ENCODE data around the gene COX7A1. TPM values are rescaled to one million over a fixed set of nuclear protein-coding genes. Genes with fewer than 3 reads are reported as not detected.

Gene COX7A1
- total RNA-seq, 1 experiment from 2014 or later: not detected

DNA sequence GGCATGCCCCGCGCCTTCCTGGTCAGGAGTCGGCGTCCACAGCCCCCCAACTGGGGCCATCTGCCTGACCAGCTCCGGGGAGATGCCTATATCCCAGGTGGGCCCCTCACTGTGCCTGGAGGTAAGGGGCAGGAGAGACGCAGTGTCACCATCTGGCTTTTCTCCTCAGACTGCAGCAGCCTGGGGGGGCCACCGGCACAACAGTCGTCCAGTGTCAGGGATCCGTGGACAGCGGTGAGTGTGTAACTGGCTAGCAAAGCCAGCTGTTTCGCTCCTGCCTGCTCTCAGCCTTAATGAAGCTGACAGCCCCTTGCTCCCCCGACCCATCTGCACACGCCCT lies 41.1 kb downstream of the COX7A1 start:
- POLR2A ChIA-PET (ENCODE audit: unreplicated experiment): no interaction called here
- no TSS peak for BruUV-seq (replicated peaks)
- CTCF ChIA-PET: no interaction called here

DNA sequence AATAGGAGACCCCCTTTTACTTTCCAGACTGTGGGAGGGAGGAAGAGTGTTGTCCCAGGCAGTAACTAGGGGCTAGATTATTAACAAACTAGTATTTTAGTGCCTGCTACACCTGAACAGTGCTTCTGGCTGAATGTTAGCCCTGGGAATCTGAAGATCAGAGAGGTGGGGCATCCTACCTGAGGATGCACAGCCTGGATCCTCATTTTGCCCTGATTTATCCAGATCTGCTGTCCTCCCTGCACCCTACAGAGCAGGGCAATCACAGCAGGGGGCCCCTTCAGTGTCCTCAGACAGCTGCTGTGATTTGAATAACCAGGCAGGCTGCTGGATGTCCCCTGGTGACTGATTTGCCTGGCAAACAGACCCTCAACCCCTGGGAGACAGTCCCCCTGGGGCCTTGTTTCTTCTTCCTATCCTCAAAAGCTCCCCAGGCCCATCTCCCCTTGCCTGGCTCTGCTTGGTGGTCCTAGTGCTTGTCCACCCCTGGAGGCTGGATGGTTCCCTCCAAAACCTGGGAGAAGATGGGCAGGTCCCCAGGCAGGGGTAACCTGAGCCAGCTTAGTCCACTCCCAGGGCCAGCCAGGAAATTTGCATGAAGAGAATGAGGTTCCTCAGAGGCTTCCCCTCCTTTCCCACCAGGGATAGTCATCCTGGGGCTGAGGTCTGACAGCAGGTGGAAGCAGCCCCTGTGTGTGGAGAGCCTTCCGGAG lies 41.6 kb downstream of the COX7A1 start, which contains the start of gene OVOL3:
Gene OVOL3, plus strand, starts transcription at position 657 of the 713 bp plus-strand sequence. CDS start 60 bp downstream, outside the sequence.
- H3K4me1 ChIP-seq (replicated peaks; ENCODE audit: insufficient read depth): peaks cover 5% of the 10 kb centered on the region
- no peaks in the 10 kb centered on the region for H3K27me3 ChIP-seq (ENCODE audit: insufficient read depth, low read depth)
- H4K20me1 ChIP-seq (ENCODE audit: insufficient read depth): no peaks in the 10 kb centered on the region; the same call in none of the 2 replicates
- no peaks in the 10 kb centered on the region for H3K9me2 ChIP-seq (ENCODE audit: insufficient read depth)
- no peaks in the 10 kb centered on the region for H3K9me3 ChIP-seq (ENCODE audit: insufficient read depth, low read depth)
- TF ChIP-seq, protein P1, sequence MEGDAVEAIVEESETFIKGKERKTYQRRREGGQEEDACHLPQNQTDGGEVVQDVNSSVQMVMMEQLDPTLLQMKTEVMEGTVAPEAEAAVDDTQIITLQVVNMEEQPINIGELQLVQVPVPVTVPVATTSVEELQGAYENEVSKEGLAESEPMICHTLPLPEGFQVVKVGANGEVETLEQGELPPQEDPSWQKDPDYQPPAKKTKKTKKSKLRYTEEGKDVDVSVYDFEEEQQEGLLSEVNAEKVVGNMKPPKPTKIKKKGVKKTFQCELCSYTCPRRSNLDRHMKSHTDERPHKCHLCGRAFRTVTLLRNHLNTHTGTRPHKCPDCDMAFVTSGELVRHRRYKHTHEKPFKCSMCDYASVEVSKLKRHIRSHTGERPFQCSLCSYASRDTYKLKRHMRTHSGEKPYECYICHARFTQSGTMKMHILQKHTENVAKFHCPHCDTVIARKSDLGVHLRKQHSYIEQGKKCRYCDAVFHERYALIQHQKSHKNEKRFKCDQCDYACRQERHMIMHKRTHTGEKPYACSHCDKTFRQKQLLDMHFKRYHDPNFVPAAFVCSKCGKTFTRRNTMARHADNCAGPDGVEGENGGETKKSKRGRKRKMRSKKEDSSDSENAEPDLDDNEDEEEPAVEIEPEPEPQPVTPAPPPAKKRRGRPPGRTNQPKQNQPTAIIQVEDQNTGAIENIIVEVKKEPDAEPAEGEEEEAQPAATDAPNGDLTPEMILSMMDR (conservative IDR thresholded peaks at IDR 0.05): no peak
- no peak for TF ChIP-seq EZH2 (IDR thresholded peaks at IDR 0.05; ENCODE audit: low read depth)
- H2AFZ ChIP-seq: no peak within 1 kb of the TSS
- no TSS peak for BruUV-seq (replicated peaks)
- no peak within 1 kb of the TSS for H3K27ac ChIP-seq
- no peak for DNase-seq
- ChIA-PET CTCF (no interaction called here), POLR2A (ENCODE audit: unreplicated experiment) (interaction anchor here (0.7 kb wide), 1 partner anchor 362 kb away, joined by 4 read pairs; the partner anchor contains the start of gene LIN37)
- no peak within 1 kb of the TSS for H3K4me2 ChIP-seq
- H3K79me2 ChIP-seq (ENCODE audit: low read depth): peaks cover 17% of the 10 kb centered on the region
- intact Hi-C loops (cut with micrococcal nuclease; ENCODE audit: unreplicated experiment): loop anchor here (10.0 kb wide), 1 partner anchor 56 kb away; the partner anchor contains the start of genes THAP8 and WDR62
- no peak within 1 kb of the TSS for H3K4me3 ChIP-seq
- peaks cover 7% of the 10 kb centered on the region for H3F3A ChIP-seq (ENCODE audit: insufficient read depth, low read depth)
- H3K36me3 ChIP-seq (ENCODE audit: low read depth): no peaks in the 10 kb centered on the region

More for the DNA sequence above, 41.1 kb downstream of the COX7A1 start:
- no peaks in the 10 kb centered on the region for H3K27me3 ChIP-seq (ENCODE audit: insufficient read depth, low read depth)
- TF ChIP-seq EZH2 (IDR thresholded peaks at IDR 0.05; ENCODE audit: low read depth): no peak
- TF ChIP-seq, protein P1 (conservative IDR thresholded peaks at IDR 0.05): no peak
- no peak overlapping the region for H2AFZ ChIP-seq
- H3K4me1 ChIP-seq (replicated peaks; ENCODE audit: insufficient read depth): peaks cover 9% of the 10 kb centered on the region
- no peaks in the 10 kb centered on the region for H3K9me3 ChIP-seq (ENCODE audit: insufficient read depth, low read depth)
- no peaks in the 10 kb centered on the region for H3K36me3 ChIP-seq (ENCODE audit: low read depth)
- H3F3A ChIP-seq (ENCODE audit: insufficient read depth, low read depth): peaks cover 12% of the 10 kb centered on the region
- H4K20me1 ChIP-seq (ENCODE audit: insufficient read depth): no peaks in the 10 kb centered on the region; the same call in none of the 2 replicates
- H3K27ac ChIP-seq: no peak overlapping the region
- intact Hi-C loops (cut with micrococcal nuclease; ENCODE audit: unreplicated experiment): loop anchor here (10.0 kb wide), 1 partner anchor 56 kb away; the partner anchor contains the start of genes THAP8 and WDR62
- peaks cover 19% of the 10 kb centered on the region for H3K79me2 ChIP-seq (ENCODE audit: low read depth)
- DNase-seq: no peak
- no peak overlapping the region for H3K4me2 ChIP-seq
- no peaks in the 10 kb centered on the region for H3K9me2 ChIP-seq (ENCODE audit: insufficient read depth)
- no peak overlapping the region for H3K4me3 ChIP-seq

- ChIA-PET POLR2A (ENCODE audit: unreplicated experiment) (no interaction called here), CTCF (no interaction called here)
- H3K4me2 ChIP-seq: no peak overlapping the region
- H3K36me3 ChIP-seq (ENCODE audit: low read depth): no peaks in the 10 kb centered on the region
- no peaks in the 10 kb centered on the region; the same call in 1 of the 2 replicates for H4K20me1 ChIP-seq (ENCODE audit: insufficient read depth)
- H3K4me3 ChIP-seq: no peak overlapping the region
- intact Hi-C loops (cut with micrococcal nuclease; ENCODE audit: unreplicated experiment): no loop called here
- H3K27me3 ChIP-seq (ENCODE audit: insufficient read depth, low read depth): no peaks in the 10 kb centered on the region
- peaks cover 8% of the 10 kb centered on the region for H3K79me2 ChIP-seq (ENCODE audit: low read depth)
- H3K9me2 ChIP-seq (ENCODE audit: insufficient read depth): no peaks in the 10 kb centered on the region
- no peak for TF ChIP-seq EZH2 (IDR thresholded peaks at IDR 0.05; ENCODE audit: low read depth)
- TF ChIP-seq, protein P1 (conservative IDR thresholded peaks at IDR 0.05): no peak
- BruUV-seq (replicated peaks): no TSS peak
- no peaks in the 10 kb centered on the region; the same call in 1 of the 2 replicates for H3F3A ChIP-seq (ENCODE audit: insufficient read depth, low read depth)
- H3K4me1 ChIP-seq (replicated peaks; ENCODE audit: insufficient read depth): peaks cover 12% of the 10 kb centered on the region
- H2AFZ ChIP-seq: no peak overlapping the region
- DNase-seq: no peak
- no peak overlapping the region for H3K27ac ChIP-seq
- H3K9me3 ChIP-seq (ENCODE audit: insufficient read depth, low read depth): no peaks in the 10 kb centered on the region
These were observed 43.6 kb downstream of the COX7A1 start for GRCh38 chr19:36108684-36109083.

Measured in PC-9 (cell line).